Tibial nerve (tissue), 4 donors: ENCODE results near the gene RFNG. TPM values are rescaled to one million over a fixed set of nuclear protein-coding genes. Genes with fewer than 3 reads are reported as not detected.
A peak's percentile ranks its signal among the peaks of the same experiment; 100 is the strongest.

Experiments used
- DNase-seq, 2 donors: peaks; one replicate each; pipeline ENCODE4 v3.0.0-alpha.2; 2019; ENCODE audit warnings: low spot score in 2 of 2
- H3K27ac ChIP-seq, 4 donors: fragments of 200-600 bp; sonication (generic) in 3 of 4; one replicate each; pipeline ENCODE4 v1.5.1; 2017 to 2019; ENCODE audit warnings: mild to moderate bottlenecking in 1 of 4
- H3K27me3 ChIP-seq, 2 donors: fragments of 200-600 bp; sonication (generic) in 1 of 2; one replicate each; pipeline versions ENCODE4 v1.5.1 to v1.6.0; 2017 to 2019
- H3K36me3 ChIP-seq, 3 donors: fragments of 200-600 bp; sonication (generic); one replicate each; pipeline ENCODE4 v1.5.1; 2018 to 2019
- H3K4me1 ChIP-seq, 4 donors: fragments of 200-600 bp; sonication (generic) in 3 of 4; one replicate each; pipeline ENCODE4 v1.5.1; 2017 to 2019
- H3K4me3 ChIP-seq, 4 donors: fragments of 200-600 bp; sonication (generic) in 3 of 4; one replicate each; pipeline ENCODE4 v1.5.1; 2017 to 2019; ENCODE audit warnings: mild to moderate bottlenecking in 1 of 4, moderate library complexity in 1 of 4
- H3K9me3 ChIP-seq, 4 donors: fragments of 200-600 bp; sonication (generic) in 3 of 4; one replicate each; pipeline ENCODE4 v1.5.1; 2017 to 2019
- EP300 ChIP-seq, 2 donors: sonication (generic); formaldehyde crosslinking; IDR thresholded peaks; one replicate each; pipeline ENCODE4 v1.6.1; 2017; ENCODE audit warnings: antibody characterized with exemption in 2 of 2, mild to moderate bottlenecking in 1 of 2
- POLR2A ChIP-seq, 2 donors: fragments of 450-650 bp; IDR thresholded peaks; one replicate each; pipeline ENCODE4 v1.6.1; 2017; ENCODE audit warnings: antibody characterized with exemption in 2 of 2, mild to moderate bottlenecking in 2 of 2, moderate library complexity in 2 of 2
- WGBS, 2 donors: methylation state at CpG; one replicate each; pipeline ENCODE4 v1.1.5; 2018; 5-methylcytosine and 5-hydroxymethylcytosine counted together
- total RNA-seq, 4 donors: library from RNA; depleted of rRNA; stranded (reverse); fragments of >200 nt; gene quantifications; one replicate each; pipeline ENCODE4 v1.1.0, GENCODE V29; 2016
- TF ChIP-seq, protein P1 (sequence below), 5 experiments: fragments of 200-600 bp in 3 of 5; fragments of 450-650 bp in 2 of 5; sonication (generic) in 3 of 5; IDR thresholded peaks; one replicate each; pipeline ENCODE4 v1.5.1; 2016 to 2019; ENCODE audit warnings: antibody characterized with exemption in 5 of 5, mild to moderate bottlenecking in 3 of 5, moderate library complexity in 2 of 5

Gene RFNG
- total RNA-seq, 4 donors from 2014 or later: 43.5 to 70.2 (median 64.4) TPM

GRCh38 chr17:82037889-82038195 is 13.8 kb downstream of the RFNG start:
- Histone ChIP-seq H3K27me3 (peaks cover 0 to 3% of the 10 kb centered on the region in 2 donors), H3K9me3 (no peaks in the 10 kb centered on the region), H3K4me1 (peaks cover 6 to 28% (median 14%) of the 10 kb centered on the region in 4 donors), H3K36me3 (peaks cover 0 to 8% (median 0%) of the 10 kb centered on the region in 3 donors), H3K4me3 (peak overlapping the region; percentile 43 to 74 (median 58)), H3K27ac (peak overlapping the region; percentile 91 to 98 (median 96))
- TF ChIP-seq, protein P1, sequence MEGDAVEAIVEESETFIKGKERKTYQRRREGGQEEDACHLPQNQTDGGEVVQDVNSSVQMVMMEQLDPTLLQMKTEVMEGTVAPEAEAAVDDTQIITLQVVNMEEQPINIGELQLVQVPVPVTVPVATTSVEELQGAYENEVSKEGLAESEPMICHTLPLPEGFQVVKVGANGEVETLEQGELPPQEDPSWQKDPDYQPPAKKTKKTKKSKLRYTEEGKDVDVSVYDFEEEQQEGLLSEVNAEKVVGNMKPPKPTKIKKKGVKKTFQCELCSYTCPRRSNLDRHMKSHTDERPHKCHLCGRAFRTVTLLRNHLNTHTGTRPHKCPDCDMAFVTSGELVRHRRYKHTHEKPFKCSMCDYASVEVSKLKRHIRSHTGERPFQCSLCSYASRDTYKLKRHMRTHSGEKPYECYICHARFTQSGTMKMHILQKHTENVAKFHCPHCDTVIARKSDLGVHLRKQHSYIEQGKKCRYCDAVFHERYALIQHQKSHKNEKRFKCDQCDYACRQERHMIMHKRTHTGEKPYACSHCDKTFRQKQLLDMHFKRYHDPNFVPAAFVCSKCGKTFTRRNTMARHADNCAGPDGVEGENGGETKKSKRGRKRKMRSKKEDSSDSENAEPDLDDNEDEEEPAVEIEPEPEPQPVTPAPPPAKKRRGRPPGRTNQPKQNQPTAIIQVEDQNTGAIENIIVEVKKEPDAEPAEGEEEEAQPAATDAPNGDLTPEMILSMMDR (IDR thresholded peaks at IDR 0.05): no peak
- TF ChIP-seq EP300 (IDR thresholded peaks at IDR 0.05) (no peak), POLR2A (IDR thresholded peaks at IDR 0.05) (no peak)
- DNase-seq: no peak
- 7 to 9% methylated on average over 10 of the region's 10 CpGs for WGBS, 2 donors

DNA sequence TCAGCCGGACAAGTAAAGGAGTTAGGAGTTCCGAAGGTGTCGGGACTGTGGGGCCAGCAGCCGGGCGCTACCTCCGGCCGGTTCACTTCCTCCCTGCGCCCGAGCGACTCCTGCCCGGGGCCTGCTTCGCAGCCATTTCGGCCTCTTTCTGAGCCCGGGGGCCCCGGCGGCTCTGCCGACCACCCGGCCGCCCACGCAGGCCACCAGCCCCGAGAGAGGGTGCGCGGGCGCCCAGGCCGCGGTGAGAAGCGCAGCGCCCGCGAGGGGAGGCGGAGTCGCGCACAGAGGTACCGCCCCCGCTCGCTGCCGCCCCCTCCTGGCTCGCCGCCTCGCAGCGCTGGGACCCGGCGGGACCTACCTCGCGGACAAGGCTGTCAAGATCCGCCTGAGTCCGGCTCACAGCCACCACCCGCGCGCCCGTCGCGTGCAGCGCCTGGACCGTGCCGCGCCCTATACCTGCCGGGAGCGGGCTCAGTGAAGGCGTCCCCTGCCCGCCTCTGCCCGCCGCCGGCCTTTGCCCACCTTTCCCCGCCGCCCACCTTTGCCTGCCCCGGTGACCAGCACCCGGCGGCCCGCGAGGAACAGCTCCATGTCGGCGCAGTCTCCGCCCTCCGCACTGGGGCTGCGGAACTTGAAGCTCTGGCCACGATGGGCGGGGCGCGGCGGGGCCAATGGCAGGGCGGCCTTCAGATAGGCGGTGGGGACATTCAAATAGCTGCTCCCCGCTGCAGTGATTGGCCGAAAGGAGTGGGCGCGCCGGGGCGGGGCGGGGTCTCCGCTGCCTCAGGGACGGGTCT is 14.3 kb downstream of the RFNG start, which contains the start of gene DCXR:
DCXR (minus strand) TSS at position 606 of the 797 bp plus-strand sequence; CDS start at position 591, 15 bp downstream.
- Histone ChIP-seq H3K27me3 (peaks cover 0 to 8% of the 10 kb centered on the region in 2 donors), H3K27ac (peak within 1 kb of the TSS; percentile 91 to 98 (median 96)), H3K36me3 (peaks cover 0 to 8% (median 0%) of the 10 kb centered on the region in 3 donors), H3K4me1 (peaks cover 6 to 33% (median 15%) of the 10 kb centered on the region in 4 donors), H3K4me3 (peak within 1 kb of the TSS; percentile 43 to 74 (median 58)), H3K9me3 (no peaks in the 10 kb centered on the region)
- TF ChIP-seq, protein P1 (IDR thresholded peaks at IDR 0.05): peak; percentile 69 to 91 (median 84)
- TF ChIP-seq POLR2A (IDR thresholded peaks at IDR 0.05) (peak; percentile 93 to 99), EP300 (IDR thresholded peaks at IDR 0.05) (peak; percentile 73 to 100)
- peak; percentile 96 to 97 for DNase-seq
- 0 to 1% methylated on average over 32 to 66 of the region's 92 CpGs for WGBS, 2 donors

DNA sequence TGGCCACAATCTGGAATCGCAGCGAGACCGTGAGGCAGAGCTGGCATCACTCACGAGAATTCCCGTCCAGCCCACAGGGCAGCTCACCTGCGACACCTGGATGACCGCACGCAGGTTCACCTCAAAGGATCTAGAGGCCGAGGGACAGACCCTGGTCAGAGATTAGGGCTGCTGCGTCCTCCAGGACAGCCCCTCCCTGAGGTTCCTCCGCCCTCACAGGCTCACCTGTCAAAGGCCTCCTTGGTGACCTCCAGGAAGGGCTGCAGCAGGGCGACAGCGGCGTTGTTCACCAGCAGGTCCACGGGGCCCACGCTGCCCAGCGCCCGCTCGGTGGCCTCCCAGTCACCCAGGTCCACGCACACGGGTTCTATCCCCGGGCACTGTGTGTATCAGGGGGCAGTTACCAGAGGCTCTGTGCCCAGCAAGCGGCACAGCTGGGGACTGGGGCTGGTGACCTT is 14.9 kb downstream of the RFNG start:
- no peak for TF ChIP-seq POLR2A (IDR thresholded peaks at IDR 0.05)
- peaks cover 0 to 12% of the 10 kb centered on the region in 2 donors for H3K27me3 ChIP-seq
- 43 to 69% methylated on average over 7 to 23 of the region's 23 CpGs for WGBS, 2 donors
- H3K27ac ChIP-seq: peak overlapping the region; percentile 91 to 98 (median 96)
- peaks cover 0 to 8% (median 0%) of the 10 kb centered on the region in 3 donors for H3K36me3 ChIP-seq
- H3K4me1 ChIP-seq: peaks cover 6 to 38% (median 20%) of the 10 kb centered on the region in 4 donors
- peak overlapping the region; percentile 43 to 74 (median 58) for H3K4me3 ChIP-seq
- DNase-seq: no peak
- no peaks in the 10 kb centered on the region for H3K9me3 ChIP-seq

DNA sequence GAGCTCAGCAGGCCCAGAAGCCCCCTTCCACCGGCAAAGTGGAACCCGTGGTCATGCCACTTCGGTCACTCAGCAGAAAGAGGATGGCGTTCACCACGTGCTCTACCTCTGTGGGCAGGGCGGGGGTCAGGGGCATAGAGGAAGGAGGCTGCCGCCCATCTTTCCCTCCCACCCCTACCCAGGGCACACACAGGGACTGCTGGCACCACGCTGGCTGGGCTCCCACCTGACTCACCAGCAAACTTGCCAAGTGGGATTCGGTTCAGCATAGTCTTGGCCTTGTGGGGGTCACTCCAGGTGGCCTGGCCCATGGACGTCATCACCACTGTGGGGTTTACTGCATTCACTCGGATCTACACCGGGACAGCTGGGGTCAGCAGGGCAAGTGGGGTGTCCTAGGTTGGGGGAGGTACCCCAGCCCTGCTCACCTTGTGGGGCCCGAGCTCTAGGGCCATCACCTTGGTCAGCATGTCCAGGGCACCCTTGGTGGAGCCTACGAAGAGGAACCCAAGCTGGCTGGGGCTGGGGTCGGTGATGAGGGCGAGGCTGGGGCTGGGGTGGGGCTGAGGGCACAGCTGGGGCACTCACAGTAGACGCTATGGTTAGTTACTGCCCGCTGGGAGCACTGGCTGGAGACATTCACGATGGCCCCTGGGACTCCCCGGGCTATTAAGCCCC is 15.5 kb downstream of the RFNG start:
- H3K4me1 ChIP-seq: peaks cover 6 to 40% (median 21%) of the 10 kb centered on the region in 4 donors
- no peaks in the 10 kb centered on the region for H3K9me3 ChIP-seq
- H3K36me3 ChIP-seq: peaks cover 0 to 8% (median 0%) of the 10 kb centered on the region in 3 donors
- TF ChIP-seq POLR2A (IDR thresholded peaks at IDR 0.05): no peak
- TF ChIP-seq, protein P1 (IDR thresholded peaks at IDR 0.05): no peak
- DNase-seq: no peak
- peak overlapping the region; percentile 91 to 98 (median 96) for H3K27ac ChIP-seq
- H3K27me3 ChIP-seq: peaks cover 0 to 12% of the 10 kb centered on the region in 2 donors
- H3K4me3 ChIP-seq: peak overlapping the region; percentile 43 to 74 (median 58)
- 75 to 82% methylated on average over 13 to 18 of the region's 20 CpGs for WGBS, 2 donors

DNA sequence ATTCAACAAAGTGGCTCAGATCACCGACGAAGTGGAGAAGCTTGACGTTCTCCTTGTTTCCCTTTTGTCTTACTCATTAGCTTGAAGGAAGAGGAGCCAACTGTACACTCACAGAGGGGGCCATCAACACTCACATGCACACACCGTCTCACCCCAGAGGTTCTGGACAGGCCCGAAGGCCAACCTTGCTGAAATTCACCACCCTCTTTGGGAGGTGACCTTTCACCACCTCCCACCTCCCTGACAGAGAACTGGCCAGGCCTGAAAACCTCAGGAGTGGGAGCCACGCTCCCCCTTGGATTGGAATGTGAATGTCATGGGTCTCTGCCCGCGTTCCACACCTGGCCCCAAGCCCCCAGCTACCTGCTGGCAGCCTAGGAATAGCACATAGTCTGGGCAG is 16.1 kb downstream of the RFNG start:
- peaks cover 0 to 12% of the 10 kb centered on the region in 2 donors for H3K27me3 ChIP-seq
- H3K9me3 ChIP-seq: no peaks in the 10 kb centered on the region
- H3K36me3 ChIP-seq: peaks cover 0 to 8% (median 0%) of the 10 kb centered on the region in 3 donors
- 87 to 93% methylated on average over 8 of the region's 8 CpGs for WGBS, 2 donors
- H3K4me3 ChIP-seq: no peak overlapping the region
- peaks cover 6 to 46% (median 27%) of the 10 kb centered on the region in 4 donors for H3K4me1 ChIP-seq
- TF ChIP-seq EP300 (IDR thresholded peaks at IDR 0.05): no peak
- TF ChIP-seq, protein P1 (IDR thresholded peaks at IDR 0.05): no peak
- TF ChIP-seq POLR2A (IDR thresholded peaks at IDR 0.05): no peak
- peak overlapping the region in 1 of 4 donors; percentile 98 for H3K27ac ChIP-seq
- DNase-seq: no peak
